NCI-H2081 treated with DMSO at 0.1 percent for 48 hours (cell line): ENCODE data around the gene SCFD2.

Experiments
- DNase-seq: peaks from one replicate; lab custom pipeline; 2025; lab: John Stamatoyannopoulos, UW

Gene SCFD2

GRCh38 chr4:52883183-52883621, 482.7 kb downstream of the SCFD2 start:
- DNase-seq, result no peak

GRCh38 chr4:52880994-52881393, 484.9 kb downstream of the SCFD2 start:
- DNase-seq, result no peak

- DNase-seq, result no peak
Observed at GRCh38 chr4:52879471-52879870, 486.4 kb downstream of the SCFD2 start.

GRCh38 chr4:52877694-52878093, 488.2 kb downstream of the SCFD2 start:
- DNase-seq, result no peak

- DNase-seq, result no peak
Observed at GRCh38 chr4:52877036-52877435, 488.8 kb downstream of the SCFD2 start.

- no peak for DNase-seq
Observed at GRCh38 chr4:52876069-52876468, 489.8 kb downstream of the SCFD2 start.

- DNase-seq, result no peak
Observed at GRCh38 chr4:52874948-52875347, 490.9 kb downstream of the SCFD2 start.

GRCh38 chr4:52873861-52874343, 492.0 kb downstream of the SCFD2 start:
- no peak for DNase-seq

- DNase-seq, result no peak
Observed at GRCh38 chr4:52873191-52873590, 492.7 kb downstream of the SCFD2 start.

- DNase-seq, result no peak
Observed at GRCh38 chr4:52870225-52870624, 495.6 kb downstream of the SCFD2 start.

GRCh38 chr4:52869656-52870055, 496.2 kb downstream of the SCFD2 start:
- no peak for DNase-seq

GRCh38 chr4:52869196-52869595, 496.7 kb downstream of the SCFD2 start:
- no peak for DNase-seq

GRCh38 chr4:52868133-52868532, 497.7 kb downstream of the SCFD2 start:
- DNase-seq, result no peak

GRCh38 chr4:52867163-52867562, 498.7 kb downstream of the SCFD2 start:
- DNase-seq, result no peak

GRCh38 chr4:52866734-52867133, 499.1 kb downstream of the SCFD2 start:
- no peak for DNase-seq

- DNase-seq, result no peak
Observed at GRCh38 chr4:52865300-52865699, 500.6 kb downstream of the SCFD2 start.

- peak; percentile 62 for DNase-seq
Observed at GRCh38 chr4:52864793-52865192, 501.1 kb downstream of the SCFD2 start.

- no peak for DNase-seq
Observed at GRCh38 chr4:52863324-52863723, 502.5 kb downstream of the SCFD2 start.

GRCh38 chr4:52862639-52863161, 503.2 kb downstream of the SCFD2 start:
- no peak for DNase-seq

- DNase-seq, result peak; percentile 14
Observed at GRCh38 chr4:52861879-52862616, 503.8 kb downstream of the SCFD2 start, which contains the start of gene RASL11B. TSS of gene RASL11B (plus strand) at chr4:52862317. CDS start at chr4:52862508, 191 bp downstream.

- DNase-seq, result no peak
Observed at GRCh38 chr4:52861171-52861823, 504.6 kb downstream of the SCFD2 start.

GRCh38 chr4:52860361-52860760, 505.5 kb downstream of the SCFD2 start:
- DNase-seq, result no peak

- no peak for DNase-seq
Observed at GRCh38 chr4:52856801-52857200, 509.1 kb downstream of the SCFD2 start.
